Esophagus muscularis mucosa (tissue), 4 donors: ENCODE results near the gene GPR156. TPM values are rescaled to one million over a fixed set of nuclear protein-coding genes. Genes with fewer than 3 reads are reported as not detected.

Source experiments
- DNase-seq: peaks from one replicate; pipeline ENCODE4 v3.0.0-alpha.2; 2017; ENCODE audit errors: extremely low spot score
- H3K27ac ChIP-seq, 4 donors: fragments of 200-600 bp; sonication (generic); replicated peaks in 1 of 4; 1 replicate in 3 of 4; 2 replicates in 1 of 4; pipeline ENCODE4 v1.5.1; 2016 to 2019; ENCODE audit warnings: mild to moderate bottlenecking in 1 of 4
- H3K27me3 ChIP-seq, 4 donors: fragments of 200-600 bp; sonication (generic); one replicate each; pipeline versions ENCODE4 v1.5.1 to v1.6.0; 2016 to 2019
- H3K36me3 ChIP-seq, 4 donors: fragments of 200-600 bp; sonication (generic); one replicate each; pipeline ENCODE4 v1.5.1; 2016 to 2019
- H3K4me1 ChIP-seq, 4 donors: fragments of 200-600 bp; sonication (generic); one replicate each; pipeline ENCODE4 v1.5.1; 2016 to 2019
- H3K4me3 ChIP-seq, 4 donors: fragments of 200-600 bp; sonication (generic); 1 replicate in 2 of 4; 2 replicates in 2 of 4; pipeline ENCODE4 v1.5.1; 2016 to 2019; ENCODE audit warnings: mild to moderate bottlenecking in 4 of 4, moderate library complexity in 1 of 4
- H3K9me3 ChIP-seq, 4 donors: fragments of 200-600 bp; sonication (generic); 1 replicate in 3 of 4; 2 replicates in 1 of 4; pipeline ENCODE4 v1.5.1; 2016 to 2019
- EP300 ChIP-seq: sonication (generic); formaldehyde crosslinking; IDR thresholded peaks from one replicate; pipeline ENCODE4 v1.6.1; 2017; ENCODE audit warnings: antibody characterized with exemption
- POLR2A ChIP-seq: fragments of 450-650 bp; IDR thresholded peaks from one replicate; pipeline ENCODE4 v1.6.1; 2017; ENCODE audit warnings: antibody characterized with exemption, moderate library complexity, mild to moderate bottlenecking, low read depth
- POLR2AphosphoS5 ChIP-seq, 2 donors: sonication (generic); formaldehyde crosslinking; IDR thresholded peaks; one replicate each; pipeline ENCODE4 v1.6.1; 2017; ENCODE audit warnings: antibody characterized with exemption in 2 of 2
- WGBS: methylation state at CpG from one replicate; pipeline ENCODE4 v1.1.5; 2018; 5-methylcytosine and 5-hydroxymethylcytosine counted together
- intact Hi-C: fragments of 100-400 bp; cut with DNase I; formaldehyde crosslinking; loops from one replicate; pipeline ENCODE4 v1.15.1; 2023
- total RNA-seq, 4 donors: library from RNA; depleted of rRNA; stranded (reverse); fragments of >200 nt; gene quantifications; one replicate each; pipeline versions ENCODE4 v1.1.0 to v1.2.1, GENCODE V29; 2016
- TF ChIP-seq, protein P1 (sequence below), 3 experiments: fragments of 200-600 bp in 2 of 3; fragments of 450-650 bp in 1 of 3; sonication (generic) in 2 of 3; IDR thresholded peaks; one replicate each; pipeline ENCODE4 v1.5.1; 2017 to 2019; ENCODE audit warnings: antibody characterized with exemption in 3 of 3, mild to moderate bottlenecking in 2 of 3, moderate library complexity in 1 of 3

Gene GPR156
- total RNA-seq, 4 donors from 2014 or later: 0.33 to 2.1 (median 0.60) TPM

DNA sequence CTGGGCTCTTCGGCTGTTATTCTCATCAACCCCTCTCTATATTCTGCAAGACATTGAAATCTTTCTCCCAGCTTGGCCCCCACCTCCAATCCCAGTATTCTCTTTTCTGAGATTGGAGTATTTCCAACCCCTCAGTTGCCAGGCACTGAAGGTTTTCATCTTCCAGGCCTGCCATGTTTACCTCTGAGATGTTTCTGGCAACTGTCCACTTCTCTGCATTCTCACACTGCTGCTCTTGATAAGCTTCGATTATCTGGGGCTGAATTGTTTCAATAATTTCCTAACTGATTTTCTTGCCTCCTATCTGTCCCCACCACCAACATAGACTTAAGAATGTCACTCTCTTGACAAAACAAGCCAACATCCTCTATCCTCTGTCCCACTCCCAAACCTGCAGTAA lies 1.4 kb upstream of the GPR156 start:
- Histone ChIP-seq H3K27ac (no peak overlapping the region), H3K36me3 (no peaks in the 10 kb centered on the region), H3K27me3 (no peaks in the 10 kb centered on the region), H3K4me1 (peaks cover 4 to 18% (median 13%) of the 10 kb centered on the region in 4 donors), H3K4me3 (no peak overlapping the region), H3K9me3 (no peaks in the 10 kb centered on the region)
- intact Hi-C loops: no loop called here
- 70% methylated on average over 2 of the region's 2 CpGs for WGBS
- TF ChIP-seq POLR2AphosphoS5 (IDR thresholded peaks at IDR 0.05) (no peak), POLR2A (no peak), EP300 (no peak)
- TF ChIP-seq, protein P1, sequence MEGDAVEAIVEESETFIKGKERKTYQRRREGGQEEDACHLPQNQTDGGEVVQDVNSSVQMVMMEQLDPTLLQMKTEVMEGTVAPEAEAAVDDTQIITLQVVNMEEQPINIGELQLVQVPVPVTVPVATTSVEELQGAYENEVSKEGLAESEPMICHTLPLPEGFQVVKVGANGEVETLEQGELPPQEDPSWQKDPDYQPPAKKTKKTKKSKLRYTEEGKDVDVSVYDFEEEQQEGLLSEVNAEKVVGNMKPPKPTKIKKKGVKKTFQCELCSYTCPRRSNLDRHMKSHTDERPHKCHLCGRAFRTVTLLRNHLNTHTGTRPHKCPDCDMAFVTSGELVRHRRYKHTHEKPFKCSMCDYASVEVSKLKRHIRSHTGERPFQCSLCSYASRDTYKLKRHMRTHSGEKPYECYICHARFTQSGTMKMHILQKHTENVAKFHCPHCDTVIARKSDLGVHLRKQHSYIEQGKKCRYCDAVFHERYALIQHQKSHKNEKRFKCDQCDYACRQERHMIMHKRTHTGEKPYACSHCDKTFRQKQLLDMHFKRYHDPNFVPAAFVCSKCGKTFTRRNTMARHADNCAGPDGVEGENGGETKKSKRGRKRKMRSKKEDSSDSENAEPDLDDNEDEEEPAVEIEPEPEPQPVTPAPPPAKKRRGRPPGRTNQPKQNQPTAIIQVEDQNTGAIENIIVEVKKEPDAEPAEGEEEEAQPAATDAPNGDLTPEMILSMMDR (IDR thresholded peaks at IDR 0.05): no peak
- no peak for DNase-seq

DNA sequence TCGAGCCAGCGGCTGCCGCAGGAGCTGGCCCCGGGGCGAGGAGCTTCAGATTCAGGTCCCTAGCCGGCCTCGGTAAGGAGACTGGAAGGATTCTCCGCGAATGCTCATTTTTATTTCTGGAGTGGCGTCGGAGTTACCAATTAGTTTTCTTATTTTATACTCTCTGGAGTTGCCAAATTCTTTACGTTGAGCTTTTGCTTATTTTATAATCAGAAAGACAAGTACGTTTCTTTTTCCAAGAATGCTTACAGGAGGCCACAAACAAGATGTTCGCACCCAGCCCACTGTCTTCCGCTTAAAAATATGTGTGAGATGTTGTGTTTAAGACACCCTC lies 453 bp upstream of the GPR156 start:
- Histone ChIP-seq H3K9me3 (no peaks in the 10 kb centered on the region), H3K36me3 (no peaks in the 10 kb centered on the region), H3K27me3 (no peaks in the 10 kb centered on the region), H3K4me1 (peaks cover 4 to 18% (median 13%) of the 10 kb centered on the region in 4 donors), H3K4me3 (peak overlapping the region; percentile 58 to 75 (median 64)), H3K27ac (peak overlapping the region in 1 of 4 donors; percentile 57)
- intact Hi-C loops: no loop called here
- no peak for DNase-seq
- TF ChIP-seq POLR2AphosphoS5 (IDR thresholded peaks at IDR 0.05) (no peak), POLR2A (no peak), EP300 (no peak)
- TF ChIP-seq, protein P1 (IDR thresholded peaks at IDR 0.05): no peak
- 50% methylated on average over 6 of the region's 15 CpGs for WGBS

DNA sequence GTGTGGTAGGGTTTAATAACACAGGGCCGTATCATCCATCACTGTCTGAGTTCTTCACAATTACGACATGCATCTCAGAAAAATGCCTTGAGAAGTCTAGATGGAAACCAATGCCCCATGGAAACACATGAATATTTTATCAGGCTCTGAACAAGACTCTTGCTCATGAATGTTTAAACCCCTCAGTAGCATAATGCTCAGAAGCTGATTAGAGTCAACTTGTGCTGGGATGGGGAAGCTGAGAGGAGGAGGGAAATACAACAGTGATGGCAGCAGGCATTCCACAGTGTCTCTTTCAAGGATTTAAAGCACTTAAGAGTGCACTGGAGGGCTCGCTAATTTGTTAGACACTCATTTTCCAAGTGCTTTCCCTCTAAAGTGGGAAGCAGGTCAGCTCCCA lies 3.8 kb downstream of the GPR156 start:
- 87% methylated on average over 3 of the region's 3 CpGs for WGBS
- DNase-seq: no peak
- Histone ChIP-seq H3K4me3 (no peak overlapping the region), H3K27ac (no peak overlapping the region), H3K27me3 (no peaks in the 10 kb centered on the region), H3K9me3 (no peaks in the 10 kb centered on the region), H3K4me1 (peaks cover 4 to 18% (median 13%) of the 10 kb centered on the region in 4 donors), H3K36me3 (no peaks in the 10 kb centered on the region)
- TF ChIP-seq, protein P1 (IDR thresholded peaks at IDR 0.05): no peak
- TF ChIP-seq POLR2A (no peak), POLR2AphosphoS5 (IDR thresholded peaks at IDR 0.05) (no peak), EP300 (no peak)
- intact Hi-C loops: no loop called here

DNA sequence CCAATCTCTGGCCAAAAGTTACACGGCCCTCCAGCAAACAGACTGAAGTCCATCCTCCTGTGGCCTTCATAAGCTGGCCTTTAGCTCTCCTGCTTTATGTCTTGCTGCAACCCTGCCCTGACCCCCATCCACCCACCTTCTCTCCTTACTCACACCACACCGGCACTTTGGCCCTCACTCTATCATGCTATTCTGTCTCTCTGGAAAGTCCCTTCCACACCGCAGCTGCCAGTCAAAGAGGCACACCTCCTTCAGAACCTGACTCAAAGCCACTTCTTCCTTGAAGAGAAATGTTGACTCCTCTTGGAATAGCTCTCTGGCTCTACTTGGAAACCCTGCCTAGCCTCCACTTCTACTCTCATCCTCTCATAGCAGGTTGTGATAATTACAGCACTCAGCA lies 4.5 kb downstream of the GPR156 start:
- Histone ChIP-seq H3K36me3 (no peaks in the 10 kb centered on the region), H3K9me3 (no peaks in the 10 kb centered on the region), H3K27me3 (no peaks in the 10 kb centered on the region), H3K27ac (no peak overlapping the region), H3K4me1 (peaks cover 4 to 15% (median 13%) of the 10 kb centered on the region in 4 donors), H3K4me3 (no peak overlapping the region)
- TF ChIP-seq, protein P1 (IDR thresholded peaks at IDR 0.05): no peak
- no peak for TF ChIP-seq POLR2AphosphoS5 (IDR thresholded peaks at IDR 0.05)
- intact Hi-C loops: no loop called here
- WGBS: 90% methylated on average over 3 of the region's 3 CpGs
- no peak for DNase-seq

DNA sequence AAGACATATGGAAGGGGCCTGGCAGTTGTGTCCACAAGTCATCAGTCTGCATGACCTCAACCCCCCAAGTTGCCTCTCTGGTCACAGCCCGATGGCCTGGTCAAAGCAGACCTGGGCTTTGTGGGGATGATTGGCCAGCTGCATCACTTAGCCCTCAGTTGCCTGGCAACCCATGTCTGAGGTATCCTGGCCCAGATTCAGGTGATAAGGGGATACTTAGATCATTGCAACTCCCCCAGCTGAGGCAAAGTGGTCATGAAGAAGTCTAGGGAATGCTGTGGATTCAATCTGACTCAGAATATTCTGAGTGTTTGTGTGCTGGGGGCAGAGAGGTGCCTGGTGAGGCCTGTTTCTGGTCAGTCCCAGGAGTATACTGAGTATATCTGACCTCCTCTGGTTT lies 5.0 kb downstream of the GPR156 start:
- Histone ChIP-seq H3K4me3 (no peak overlapping the region), H3K4me1 (peaks cover 0 to 14% (median 10%) of the 10 kb centered on the region in 4 donors), H3K36me3 (no peaks in the 10 kb centered on the region), H3K27ac (no peak overlapping the region), H3K9me3 (no peaks in the 10 kb centered on the region), H3K27me3 (no peaks in the 10 kb centered on the region)
- WGBS: 100% methylated on average over 1 of the region's 1 CpG
- no peak for DNase-seq
- TF ChIP-seq, protein P1 (IDR thresholded peaks at IDR 0.05): no peak
- TF ChIP-seq POLR2A (no peak), EP300 (no peak), POLR2AphosphoS5 (IDR thresholded peaks at IDR 0.05) (no peak)
- intact Hi-C loops: no loop called here
